ENCODE measurements around the gene ARL8B. TPM values are rescaled to one million over a fixed set of nuclear protein-coding genes. Genes with fewer than 3 reads are reported as not detected.
A peak's percentile ranks its signal among the peaks of the same experiment; 100 is the strongest.

The ARL8B gene
- total and polyA plus RNA-seq, 4 donors: 20.2 to 36.2 (median 24.2) TPM

GRCh38 chr3:5188419-5189221 lies 66.5 kb downstream of the ARL8B start:
- Histone ChIP-seq H3K36me3 (ENCODE audit: control insufficient read depth in 4 of 4, insufficient read depth in 3 of 4, low read depth in 1 of 4, low read length in 3 of 4) (peaks cover 0 to 2% (median 0%) of the 10 kb centered on the region in 4 donors), H3K4me3 (ENCODE audit: low read depth in 1 of 3, low read length in 3 of 3) (peak overlapping the region; percentile 89 to 99 (median 98)), H3K9ac (ENCODE audit: low read depth in 1 of 2, low read length in 2 of 2) (peak overlapping the region; percentile 97 to 98), H3K27ac (ENCODE audit: low read depth in 1 of 2, low read length in 2 of 2) (peak overlapping the region; percentile 95 to 99), H3K27me3 (ENCODE audit: control insufficient read depth in 4 of 4, insufficient read depth in 4 of 4, low read length in 3 of 4) (no peaks in the 10 kb centered on the region), H3K4me1 (ENCODE audit: control insufficient read depth in 4 of 4, insufficient read depth in 4 of 4, low read length in 3 of 4) (peaks cover 8 to 37% (median 20%) of the 10 kb centered on the region in 4 donors), H3K9me3 (ENCODE audit: control insufficient read depth in 4 of 4, low read length in 3 of 4) (no peaks in the 10 kb centered on the region)
- TF ChIP-seq YY1 (IDR thresholded peaks at IDR 0.05) (peak; percentile 87), HNF4G (IDR thresholded peaks at IDR 0.05) (peak; percentile 99), TAF1 (conservative IDR thresholded peaks at IDR 0.05) (peak; percentile 86), FOXA1 (IDR thresholded peaks at IDR 0.05) (peak; percentile 98), RAD21 (IDR thresholded peaks at IDR 0.05) (peak; percentile 35 to 56), EGR1 (IDR thresholded peaks at IDR 0.05; ENCODE audit: low read depth in 2 of 2) (peak; percentile 4 to 73), JUND (IDR thresholded peaks at IDR 0.05) (peak; percentile 81 to 89), NR2F2 (IDR thresholded peaks at IDR 0.05) (peak; percentile 85), HNF4A (conservative IDR thresholded peaks at IDR 0.05) (peak; percentile 100), SP1 (IDR thresholded peaks at IDR 0.05) (peak; percentile 94), GABPA (IDR thresholded peaks at IDR 0.05 in 1 of 2, conservative IDR thresholded peaks at IDR 0.05 in 1 of 2) (peak in 1 of 2 donors; percentile 31), FOXA2 (IDR thresholded peaks at IDR 0.05) (peak; percentile 97), RXRA (IDR thresholded peaks at IDR 0.05) (peak; percentile 97 to 98), ATF3 (IDR thresholded peaks at IDR 0.05) (peak; percentile 69)
- TF ChIP-seq, protein P1, sequence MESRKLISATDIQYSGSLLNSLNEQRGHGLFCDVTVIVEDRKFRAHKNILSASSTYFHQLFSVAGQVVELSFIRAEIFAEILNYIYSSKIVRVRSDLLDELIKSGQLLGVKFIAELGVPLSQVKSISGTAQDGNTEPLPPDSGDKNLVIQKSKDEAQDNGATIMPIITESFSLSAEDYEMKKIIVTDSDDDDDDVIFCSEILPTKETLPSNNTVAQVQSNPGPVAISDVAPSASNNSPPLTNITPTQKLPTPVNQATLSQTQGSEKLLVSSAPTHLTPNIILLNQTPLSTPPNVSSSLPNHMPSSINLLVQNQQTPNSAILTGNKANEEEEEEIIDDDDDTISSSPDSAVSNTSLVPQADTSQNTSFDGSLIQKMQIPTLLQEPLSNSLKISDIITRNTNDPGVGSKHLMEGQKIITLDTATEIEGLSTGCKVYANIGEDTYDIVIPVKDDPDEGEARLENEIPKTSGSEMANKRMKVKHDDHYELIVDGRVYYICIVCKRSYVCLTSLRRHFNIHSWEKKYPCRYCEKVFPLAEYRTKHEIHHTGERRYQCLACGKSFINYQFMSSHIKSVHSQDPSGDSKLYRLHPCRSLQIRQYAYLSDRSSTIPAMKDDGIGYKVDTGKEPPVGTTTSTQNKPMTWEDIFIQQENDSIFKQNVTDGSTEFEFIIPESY (IDR thresholded peaks at IDR 0.05): peak; percentile 79
- TF ChIP-seq, protein P2, sequence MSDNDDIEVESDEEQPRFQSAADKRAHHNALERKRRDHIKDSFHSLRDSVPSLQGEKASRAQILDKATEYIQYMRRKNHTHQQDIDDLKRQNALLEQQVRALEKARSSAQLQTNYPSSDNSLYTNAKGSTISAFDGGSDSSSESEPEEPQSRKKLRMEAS (IDR thresholded peaks at IDR 0.05): peak; percentile 92
- TF ChIP-seq, protein P3, sequence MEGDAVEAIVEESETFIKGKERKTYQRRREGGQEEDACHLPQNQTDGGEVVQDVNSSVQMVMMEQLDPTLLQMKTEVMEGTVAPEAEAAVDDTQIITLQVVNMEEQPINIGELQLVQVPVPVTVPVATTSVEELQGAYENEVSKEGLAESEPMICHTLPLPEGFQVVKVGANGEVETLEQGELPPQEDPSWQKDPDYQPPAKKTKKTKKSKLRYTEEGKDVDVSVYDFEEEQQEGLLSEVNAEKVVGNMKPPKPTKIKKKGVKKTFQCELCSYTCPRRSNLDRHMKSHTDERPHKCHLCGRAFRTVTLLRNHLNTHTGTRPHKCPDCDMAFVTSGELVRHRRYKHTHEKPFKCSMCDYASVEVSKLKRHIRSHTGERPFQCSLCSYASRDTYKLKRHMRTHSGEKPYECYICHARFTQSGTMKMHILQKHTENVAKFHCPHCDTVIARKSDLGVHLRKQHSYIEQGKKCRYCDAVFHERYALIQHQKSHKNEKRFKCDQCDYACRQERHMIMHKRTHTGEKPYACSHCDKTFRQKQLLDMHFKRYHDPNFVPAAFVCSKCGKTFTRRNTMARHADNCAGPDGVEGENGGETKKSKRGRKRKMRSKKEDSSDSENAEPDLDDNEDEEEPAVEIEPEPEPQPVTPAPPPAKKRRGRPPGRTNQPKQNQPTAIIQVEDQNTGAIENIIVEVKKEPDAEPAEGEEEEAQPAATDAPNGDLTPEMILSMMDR (IDR thresholded peaks at IDR 0.05; ENCODE audit: low read depth, low read length, missing input control): no peak
- TF ChIP-seq, protein P4, sequence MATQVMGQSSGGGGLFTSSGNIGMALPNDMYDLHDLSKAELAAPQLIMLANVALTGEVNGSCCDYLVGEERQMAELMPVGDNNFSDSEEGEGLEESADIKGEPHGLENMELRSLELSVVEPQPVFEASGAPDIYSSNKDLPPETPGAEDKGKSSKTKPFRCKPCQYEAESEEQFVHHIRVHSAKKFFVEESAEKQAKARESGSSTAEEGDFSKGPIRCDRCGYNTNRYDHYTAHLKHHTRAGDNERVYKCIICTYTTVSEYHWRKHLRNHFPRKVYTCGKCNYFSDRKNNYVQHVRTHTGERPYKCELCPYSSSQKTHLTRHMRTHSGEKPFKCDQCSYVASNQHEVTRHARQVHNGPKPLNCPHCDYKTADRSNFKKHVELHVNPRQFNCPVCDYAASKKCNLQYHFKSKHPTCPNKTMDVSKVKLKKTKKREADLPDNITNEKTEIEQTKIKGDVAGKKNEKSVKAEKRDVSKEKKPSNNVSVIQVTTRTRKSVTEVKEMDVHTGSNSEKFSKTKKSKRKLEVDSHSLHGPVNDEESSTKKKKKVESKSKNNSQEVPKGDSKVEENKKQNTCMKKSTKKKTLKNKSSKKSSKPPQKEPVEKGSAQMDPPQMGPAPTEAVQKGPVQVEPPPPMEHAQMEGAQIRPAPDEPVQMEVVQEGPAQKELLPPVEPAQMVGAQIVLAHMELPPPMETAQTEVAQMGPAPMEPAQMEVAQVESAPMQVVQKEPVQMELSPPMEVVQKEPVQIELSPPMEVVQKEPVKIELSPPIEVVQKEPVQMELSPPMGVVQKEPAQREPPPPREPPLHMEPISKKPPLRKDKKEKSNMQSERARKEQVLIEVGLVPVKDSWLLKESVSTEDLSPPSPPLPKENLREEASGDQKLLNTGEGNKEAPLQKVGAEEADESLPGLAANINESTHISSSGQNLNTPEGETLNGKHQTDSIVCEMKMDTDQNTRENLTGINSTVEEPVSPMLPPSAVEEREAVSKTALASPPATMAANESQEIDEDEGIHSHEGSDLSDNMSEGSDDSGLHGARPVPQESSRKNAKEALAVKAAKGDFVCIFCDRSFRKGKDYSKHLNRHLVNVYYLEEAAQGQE (IDR thresholded peaks at IDR 0.05): peak; percentile 78
- WGBS: 1% methylated on average over 26 of the region's 26 CpGs
- DNase-seq (ENCODE audit: low spot score): peak; percentile 67

Measured in liver (tissue), 9 donors.